GM18505 (cell line): ENCODE data around the gene MAGEA4.
"Not testable (repeated sequence)": the region's sequence is repeated elsewhere in the genome, so short reads cannot be mapped to it uniquely, and the experiment has no call there.

Source experiments
- ATAC-seq: cut with Tn5 transposase; IDR thresholded peaks from one replicate; pipeline ENCODE4 v1.9.1; 2021; ENCODE audit not compliant: unreplicated experiment
- POLR2A ChIP-seq: IDR thresholded peaks from 4 replicates; pipeline ENCODE4 v1.6.1; 2011; ENCODE audit warnings: borderline replicate concordance; ENCODE audit not compliant: insufficient read depth, insufficient read length; ENCODE audit errors: extremely low read depth

Gene MAGEA4

DNA sequence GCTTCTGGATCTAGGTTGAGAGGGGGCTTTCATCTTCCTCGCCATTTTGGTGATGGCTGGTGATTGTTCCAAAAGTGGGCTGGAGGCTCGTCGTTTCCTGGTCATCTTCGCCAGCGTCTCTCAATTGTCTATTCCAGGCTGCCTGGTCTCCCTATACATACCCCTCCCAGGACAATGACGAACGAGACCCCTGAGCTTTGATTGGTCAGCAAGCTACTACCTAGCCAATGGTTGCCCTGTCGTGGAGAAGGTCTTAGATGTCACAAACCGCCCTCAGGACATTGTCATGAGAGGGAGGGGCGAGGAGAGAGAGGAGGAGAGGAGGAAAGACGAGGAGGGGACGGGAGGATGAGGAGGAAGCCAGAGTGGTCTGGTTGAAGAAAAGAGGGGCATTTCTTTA lies 7.7 kb upstream of the MAGEA4 start:
- no peak for TF ChIP-seq POLR2A
- ATAC-seq: no peak

GRCh38 chrX:151912221-151912620 lies 468 bp upstream of the MAGEA4 start:
- no peak for ATAC-seq
- no peak for TF ChIP-seq POLR2A

DNA sequence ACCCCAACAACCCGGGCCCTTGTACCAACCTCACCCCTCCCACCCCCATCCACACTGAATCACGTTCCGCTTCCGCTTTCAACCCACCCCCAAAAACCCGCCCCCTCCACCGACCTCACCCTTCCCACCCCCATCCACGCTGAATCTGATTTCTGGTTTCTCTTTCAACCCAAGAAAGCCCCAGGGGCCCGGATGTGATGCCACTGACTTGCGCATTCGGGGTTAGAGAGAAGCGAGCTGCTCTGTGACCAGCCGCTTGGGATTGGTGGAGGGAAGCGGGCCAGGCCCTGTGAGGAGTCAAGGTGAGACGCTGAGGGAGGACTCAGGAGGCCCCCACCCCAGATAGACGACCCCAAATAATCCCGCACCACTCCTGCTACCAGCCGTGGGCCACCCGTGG lies 6.0 kb downstream of the MAGEA4 start:
- not testable (repeated sequence) for ATAC-seq

DNA sequence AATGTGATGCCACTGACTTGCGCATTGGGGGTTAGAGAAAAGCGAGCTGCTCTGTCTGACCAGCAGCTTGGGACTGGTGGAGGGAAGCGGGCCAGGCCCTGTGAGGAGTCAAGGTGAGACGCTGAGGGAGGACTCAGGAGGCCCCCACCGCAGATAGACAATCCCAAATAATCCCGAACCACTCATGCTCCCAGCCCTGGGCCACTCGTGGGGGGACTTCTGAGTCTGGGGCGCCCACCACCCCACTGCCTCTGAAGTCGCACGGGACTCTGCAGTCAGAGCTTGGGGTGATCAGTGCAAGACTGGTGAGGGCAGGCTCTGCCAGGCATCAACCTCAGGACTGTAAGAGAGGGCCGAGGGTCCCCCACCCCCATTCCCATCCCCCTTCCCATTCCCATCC lies 6.9 kb downstream of the MAGEA4 start:
- no peak for ATAC-seq
- no peak for TF ChIP-seq POLR2A

- ATAC-seq: no peak
- no peak for TF ChIP-seq POLR2A
These were observed 7.4 kb downstream of the MAGEA4 start for GRCh38 chrX:151920101-151920500.

DNA sequence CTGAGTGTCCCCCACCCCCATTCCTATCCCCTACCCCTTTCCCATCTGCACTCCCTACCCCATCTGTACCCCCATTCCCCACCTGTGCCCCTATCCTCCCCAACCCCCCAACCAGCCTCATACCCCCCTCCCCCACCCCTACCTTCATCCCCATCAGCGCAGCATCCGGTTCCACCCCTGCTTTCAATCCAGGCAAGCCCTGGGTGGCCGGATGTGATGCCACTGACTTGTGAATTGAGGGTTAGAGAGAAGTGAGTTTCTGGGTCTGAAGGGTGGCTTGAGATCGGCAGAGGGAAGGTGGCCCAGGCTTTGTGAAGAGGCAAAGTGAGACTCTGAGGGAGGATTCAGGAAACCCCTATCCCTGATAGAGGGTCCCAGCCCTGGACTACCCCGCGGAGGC lies 7.8 kb downstream of the MAGEA4 start:
- no peak for TF ChIP-seq POLR2A
- no peak for ATAC-seq

DNA sequence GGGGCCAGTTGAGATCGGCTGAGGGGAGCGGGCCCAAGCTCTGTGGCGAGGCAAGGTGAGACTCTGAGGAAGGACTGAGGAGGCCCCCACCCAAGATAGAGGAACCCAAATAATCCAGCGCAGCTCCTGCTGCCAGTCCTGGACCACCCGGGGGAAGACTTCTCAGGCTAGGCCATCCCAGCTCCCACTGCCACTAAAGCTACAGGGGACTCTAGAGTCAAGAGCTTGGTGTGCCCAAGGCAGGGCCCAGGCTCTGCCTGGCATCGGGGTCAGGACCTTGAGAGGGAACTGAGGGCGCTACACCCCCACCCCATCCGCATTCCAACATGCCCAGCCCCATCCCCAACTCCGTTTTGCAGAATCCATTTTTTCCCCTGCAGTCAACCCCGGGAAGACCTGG lies 8.6 kb downstream of the MAGEA4 start:
- no peak for ATAC-seq
- no peak for TF ChIP-seq POLR2A

GRCh38 chrX:151921866-151922265 lies 9.2 kb downstream of the MAGEA4 start:
- TF ChIP-seq POLR2A: no peak
- no peak for ATAC-seq

- no peak for TF ChIP-seq POLR2A
- no peak for ATAC-seq
These were observed 10.0 kb downstream of the MAGEA4 start for GRCh38 chrX:151922692-151923091.

GRCh38 chrX:151923648-151924047 lies 11.0 kb downstream of the MAGEA4 start:
- ATAC-seq: no peak
- TF ChIP-seq POLR2A: no peak

- no peak for TF ChIP-seq POLR2A
- no peak for ATAC-seq
These were observed 16.4 kb downstream of the MAGEA4 start for GRCh38 chrX:151929126-151929525.

GRCh38 chrX:151935358-151935757 lies 22.7 kb downstream of the MAGEA4 start:
- no peak for TF ChIP-seq POLR2A

GRCh38 chrX:151938172-151938571 lies 25.5 kb downstream of the MAGEA4 start:
- TF ChIP-seq POLR2A: no peak
- no peak for ATAC-seq

More at GRCh38 chrX:151935358-151935757, 22.7 kb downstream of the MAGEA4 start:
- ATAC-seq: no peak

DNA sequence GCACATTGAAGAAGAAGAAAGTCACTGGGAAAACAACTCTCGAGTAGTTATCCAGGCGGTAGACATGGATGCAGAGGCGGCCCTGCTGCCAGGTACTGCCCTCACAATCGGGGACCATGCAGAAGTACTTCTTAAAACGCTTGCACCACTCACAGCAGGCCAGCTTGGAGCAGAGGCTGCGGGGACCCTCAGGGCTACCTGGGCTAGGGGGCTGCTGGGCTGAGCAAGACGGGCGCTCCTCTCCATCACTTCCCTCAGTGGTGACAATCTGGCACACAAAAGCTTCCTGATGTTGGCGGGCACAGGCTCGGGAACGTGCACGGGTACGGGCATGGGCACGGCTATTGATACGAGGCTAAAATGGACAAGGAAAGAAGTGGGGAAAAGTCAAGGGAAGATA lies 42.0 kb downstream of the MAGEA4 start:
- no peak for TF ChIP-seq POLR2A
- ATAC-seq: no peak

DNA sequence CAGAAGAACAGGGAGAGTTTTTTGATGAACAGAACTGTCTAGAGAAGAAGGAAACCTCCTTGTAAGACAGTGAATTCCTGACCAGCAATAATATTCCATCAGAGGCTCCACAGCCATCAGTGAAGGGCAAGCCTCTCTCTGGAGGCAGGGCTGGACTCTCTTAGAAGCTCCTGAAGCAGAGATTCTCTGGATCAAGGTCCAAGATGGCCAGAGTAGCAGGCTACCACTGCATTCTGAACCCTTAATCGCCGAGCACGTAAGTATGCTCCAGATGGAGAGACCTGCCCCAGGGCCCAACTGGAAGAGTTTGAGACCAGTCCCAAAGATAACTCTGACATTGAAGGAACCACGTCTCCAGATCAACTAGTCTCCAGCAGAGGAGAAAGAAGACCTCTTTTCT lies 45.4 kb downstream of the MAGEA4 start:
- no peak for ATAC-seq
- no peak for TF ChIP-seq POLR2A
